ENCODE data around the gene CLIC3.

CLIC3 gene

GRCh38 chr9:136962163-136962562, 34.2 kb downstream of the CLIC3 start:
- DNase-seq, result peak; percentile 58

GRCh38 chr9:136961279-136962065, 34.9 kb downstream of the CLIC3 start:
- no peak for DNase-seq

GRCh38 chr9:136960938-136961275, 35.5 kb downstream of the CLIC3 start:
- DNase-seq, result no peak

GRCh38 chr9:136960212-136960937, 36.0 kb downstream of the CLIC3 start:
- DNase-seq, result no peak

- DNase-seq, result no peak
Measured at GRCh38 chr9:136958898-136959850, 37.2 kb downstream of the CLIC3 start.

- no peak for DNase-seq
Measured at GRCh38 chr9:136958473-136958872, 37.9 kb downstream of the CLIC3 start.

- no peak for DNase-seq
Measured at GRCh38 chr9:136957901-136958300, 38.5 kb downstream of the CLIC3 start.

- DNase-seq, result no peak
Measured at GRCh38 chr9:136957461-136957860, 38.9 kb downstream of the CLIC3 start.

- no peak for DNase-seq
Measured at GRCh38 chr9:136956604-136957003, 39.8 kb downstream of the CLIC3 start.

- DNase-seq, result no peak
Measured at GRCh38 chr9:136955943-136956335, 40.4 kb downstream of the CLIC3 start.

- DNase-seq, result no peak
Measured at GRCh38 chr9:136955202-136955942, 41.0 kb downstream of the CLIC3 start.

GRCh38 chr9:136954270-136955083, 41.9 kb downstream of the CLIC3 start:
- DNase-seq, result no peak

- no peak for DNase-seq
Measured at GRCh38 chr9:136953771-136954269, 42.5 kb downstream of the CLIC3 start.

GRCh38 chr9:136952876-136953770, 43.2 kb downstream of the CLIC3 start:
- no peak for DNase-seq

- no peak for DNase-seq
Measured at GRCh38 chr9:136952321-136952850, 44.0 kb downstream of the CLIC3 start.

- DNase-seq, result no peak
Measured at GRCh38 chr9:136951541-136952320, 44.6 kb downstream of the CLIC3 start, which contains the start of gene LCN12. LCN12 (plus strand) TSS chr9:136952273; CDS start chr9:136952328, 55 bp downstream.

- DNase-seq, result no peak
Measured at GRCh38 chr9:136950656-136951276, 45.6 kb downstream of the CLIC3 start.

GRCh38 chr9:136949817-136950655, 46.3 kb downstream of the CLIC3 start:
- peak; percentile 94 for DNase-seq

Data from hematopoietic multipotent progenitor cell treated with erythropoietin and hydrocortisone succinate and interleukin-3 and kit ligand, for 6 days (in vitro differentiated cells).